Neural cell (in vitro differentiated cells): ENCODE data around the gene FAM117A.

Source experiments
- CTCF ChIP-seq: fragments of 450-650 bp; IDR thresholded peaks from 2 replicates; pipeline ENCODE4 v1.5.1; 2014; ENCODE audit warnings: antibody characterized with exemption, mild to moderate bottlenecking, moderate library complexity; ENCODE audit not compliant: poor library complexity, severe bottlenecking
- POLR2AphosphoS5 ChIP-seq: IDR thresholded peaks from 2 replicates; pipeline ENCODE4 v1.6.1; 2012
- TAF1 ChIP-seq: IDR thresholded peaks from 2 replicates; pipeline ENCODE4 v1.6.1; 2012; ENCODE audit warnings: low read depth

- no peak for TF ChIP-seq POLR2AphosphoS5
- TF ChIP-seq CTCF, result no peak
- no peak for TF ChIP-seq TAF1
Observed at GRCh38 chr17:49789243-49789578, 25.3 kb upstream of the FAM117A start.
